Mucosa of gallbladder (tissue), 1 donor: ENCODE data around the gene LHFPL2. TPM values are rescaled to one million over a fixed set of nuclear protein-coding genes. Genes with fewer than 3 reads are reported as not detected.

Experiments
- DNase-seq: peaks from one replicate; pipeline ENCODE4 v3.0.0-alpha.2; 2020; ENCODE audit warnings: low spot score
- total RNA-seq: library from RNA; stranded (reverse); gene quantifications from one replicate; pipeline ENCODE4 v1.2.1, GENCODE V29; 2021
- donor health status: DM: no; HTN: no; CAD: no.

LHFPL2 gene
- total RNA-seq, 1 donor from 2014 or later: 22.5 TPM

DNA sequence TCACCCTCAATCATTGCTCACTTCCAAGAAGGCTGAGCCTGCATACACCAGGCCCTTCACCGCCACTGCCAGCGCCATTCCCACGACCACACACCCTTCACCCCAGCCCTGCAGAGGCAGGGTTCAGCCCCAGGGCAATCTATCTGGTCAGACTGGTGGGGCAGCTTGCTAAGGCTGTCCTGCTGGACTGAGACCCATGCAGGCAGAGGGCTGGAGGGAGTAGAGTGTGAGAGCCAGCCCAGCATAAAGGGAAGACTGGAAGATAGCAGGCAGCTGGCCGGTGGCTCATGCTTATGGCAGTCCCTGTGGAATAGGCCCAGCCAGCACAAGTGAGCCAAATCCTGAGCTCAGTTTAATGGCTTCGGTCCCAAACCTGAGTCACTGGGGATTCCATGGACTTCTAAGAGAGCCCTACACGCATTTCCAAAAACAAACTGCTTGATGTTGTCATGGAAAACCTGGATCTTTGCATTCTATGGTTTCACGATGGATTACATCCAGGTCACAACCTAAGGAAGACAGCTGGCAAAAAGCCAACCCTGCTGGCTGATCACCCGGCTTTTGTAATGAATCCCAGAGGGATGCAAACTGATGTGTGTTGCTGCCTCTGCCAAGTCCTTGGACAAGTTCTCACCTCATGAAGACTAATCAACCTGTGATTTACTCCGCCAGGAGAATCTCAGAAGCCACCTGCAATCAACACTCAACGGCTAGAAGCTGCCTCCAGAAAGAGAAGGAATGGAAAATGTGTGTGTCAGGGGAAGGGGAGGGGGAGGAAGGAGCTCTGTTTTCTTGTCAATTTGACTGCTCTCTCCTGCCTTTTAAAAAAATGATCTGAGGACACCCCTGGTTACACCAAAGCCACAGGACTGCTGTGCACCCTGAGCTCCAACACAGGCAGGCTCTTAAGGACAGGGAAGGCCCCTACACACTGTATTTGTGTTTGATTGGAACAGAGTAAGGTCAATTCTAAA, 143.6 kb downstream of the LHFPL2 start:
- DNase-seq: peak; percentile 79

GRCh38 chr5:78503958-78504653, 144.5 kb downstream of the LHFPL2 start:
- DNase-seq: no peak

- no peak for DNase-seq
Observed at GRCh38 chr5:78501411-78502352, 146.9 kb downstream of the LHFPL2 start.

DNA sequence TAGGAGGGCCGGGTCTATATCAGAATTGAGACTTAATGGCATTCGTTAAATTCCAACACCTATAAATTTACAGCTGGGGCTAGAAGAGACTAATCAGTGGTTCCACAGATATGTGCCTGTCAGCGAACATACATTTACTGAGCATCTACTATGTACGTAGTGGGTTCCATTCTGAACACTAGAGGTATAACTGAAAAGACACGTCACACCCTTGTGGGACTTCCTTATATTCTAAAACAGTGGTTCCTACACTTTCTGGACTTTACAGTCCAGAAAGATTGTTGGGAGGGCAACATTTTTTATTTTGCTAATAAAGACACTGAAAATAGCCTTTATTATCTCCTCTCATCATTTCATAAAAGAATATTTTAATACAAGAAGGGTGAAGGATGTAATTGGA, 147.7 kb downstream of the LHFPL2 start:
- no peak for DNase-seq

GRCh38 chr5:78500028-78500427, 148.5 kb downstream of the LHFPL2 start:
- no peak for DNase-seq

GRCh38 chr5:78499485-78499884, 149.1 kb downstream of the LHFPL2 start:
- DNase-seq: no peak

DNA sequence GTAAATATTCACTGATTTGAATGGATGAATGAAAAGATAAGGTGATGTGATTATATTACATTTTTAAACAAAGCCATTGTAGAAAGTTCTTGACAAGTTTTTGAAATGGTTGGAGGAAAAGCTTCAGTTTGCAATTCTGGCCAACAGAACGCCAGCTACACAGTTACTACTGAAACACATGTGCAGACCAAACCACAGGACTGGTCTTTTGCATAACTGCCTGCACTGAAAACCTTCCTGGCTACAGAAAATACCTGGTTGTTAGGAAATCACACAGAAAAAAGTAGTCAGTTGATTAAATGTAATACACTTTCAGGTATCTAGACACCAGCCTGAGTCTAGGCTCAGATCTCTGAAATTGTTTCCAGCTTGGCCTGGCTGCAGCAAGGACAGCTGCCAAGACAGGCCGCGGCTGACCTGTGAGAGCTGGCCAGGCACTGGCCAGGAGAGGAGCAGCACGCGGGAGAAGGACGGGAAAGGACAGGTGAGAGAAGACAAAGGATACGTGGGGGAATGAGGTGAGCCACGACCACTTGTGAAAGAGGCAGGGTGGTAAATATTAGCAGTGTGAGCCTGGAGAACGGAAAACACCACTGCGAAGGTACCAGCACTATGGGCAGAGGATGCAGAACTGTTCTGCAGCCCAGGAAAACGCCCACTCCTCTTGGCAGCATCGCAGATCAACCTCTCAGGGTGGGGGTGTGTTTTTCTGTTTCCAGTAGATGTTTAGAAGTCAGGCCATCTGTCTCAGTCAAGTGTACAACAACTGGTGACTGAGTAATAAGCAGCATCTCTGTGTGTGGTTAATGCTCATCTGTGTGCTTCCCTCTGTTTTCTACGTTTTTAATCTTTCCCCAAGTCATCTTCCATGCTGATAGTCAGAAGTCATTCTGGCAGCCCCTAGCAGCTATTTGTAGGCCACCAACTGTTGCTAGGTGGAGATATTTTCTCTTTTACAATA, 150.7 kb downstream of the LHFPL2 start:
- DNase-seq: no peak

DNA sequence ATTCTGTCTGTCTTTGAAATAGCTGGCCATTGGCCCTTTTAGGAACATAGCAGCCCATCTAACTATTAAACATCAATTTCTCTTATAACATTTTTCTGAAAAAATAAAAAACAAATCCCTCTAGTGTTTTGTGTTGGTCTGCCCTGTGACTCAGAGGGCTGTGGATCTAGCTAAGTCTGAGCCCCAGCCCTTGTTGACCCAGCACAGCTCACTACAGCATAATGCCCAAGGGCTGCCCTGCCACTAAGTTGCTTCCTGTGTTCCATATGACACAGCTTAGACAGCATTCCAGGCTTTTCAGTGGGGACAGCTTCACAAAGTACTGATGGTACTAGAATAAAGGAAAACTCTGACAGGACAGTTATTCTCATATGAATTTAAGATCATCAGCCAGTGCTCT, 152.2 kb downstream of the LHFPL2 start:
- DNase-seq: no peak

- DNase-seq: no peak
Observed at GRCh38 chr5:78495800-78496199, 152.8 kb downstream of the LHFPL2 start.

GRCh38 chr5:78492650-78493049, 155.9 kb downstream of the LHFPL2 start:
- no peak for DNase-seq

GRCh38 chr5:78492224-78492623, 156.3 kb downstream of the LHFPL2 start:
- no peak for DNase-seq

- no peak for DNase-seq
Observed at GRCh38 chr5:78490709-78491485, 157.7 kb downstream of the LHFPL2 start.

- no peak for DNase-seq
Observed at GRCh38 chr5:78487846-78488245, 160.7 kb downstream of the LHFPL2 start.

GRCh38 chr5:78486218-78486617, 162.4 kb downstream of the LHFPL2 start:
- DNase-seq: no peak

- no peak for DNase-seq
Observed at GRCh38 chr5:78483809-78484521, 164.6 kb downstream of the LHFPL2 start.

DNA sequence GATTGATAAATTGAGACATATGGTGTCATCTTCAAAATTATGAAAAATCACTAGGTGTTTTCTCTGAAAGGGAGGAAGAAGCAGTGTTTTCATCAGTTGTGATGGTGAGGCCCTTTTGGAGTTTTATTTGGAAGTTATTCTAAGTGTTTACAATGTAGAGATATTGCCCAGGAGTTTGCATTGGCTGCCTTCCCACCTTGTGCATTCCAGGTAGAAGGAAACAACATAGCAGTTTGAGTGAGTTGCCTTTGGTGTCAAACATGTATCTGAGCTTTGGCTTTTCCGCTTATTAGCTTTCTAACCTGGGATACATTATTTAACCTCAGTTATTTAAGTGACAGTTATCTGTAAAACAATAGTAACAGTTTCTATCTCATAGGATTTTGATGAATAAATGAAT, 165.6 kb downstream of the LHFPL2 start:
- no peak for DNase-seq

DNA sequence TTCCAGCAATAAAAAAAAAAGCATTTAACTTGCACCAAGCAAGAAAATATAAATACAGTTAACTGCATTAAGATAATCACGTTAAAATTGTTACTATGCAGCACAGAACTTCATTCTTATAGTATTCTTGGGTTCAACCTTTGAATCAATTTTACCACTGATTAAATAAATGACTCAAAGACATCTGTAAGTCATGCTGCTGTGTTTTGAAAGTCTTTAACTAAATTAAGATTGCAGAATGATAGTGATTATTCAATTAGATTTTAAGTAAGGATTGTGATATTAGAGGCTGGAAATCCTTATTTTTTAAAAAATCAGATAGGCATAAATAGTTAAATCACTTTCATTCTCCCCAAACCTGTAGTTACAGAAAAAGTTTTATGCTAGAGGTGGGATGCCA, 171.8 kb downstream of the LHFPL2 start:
- DNase-seq: no peak

DNA sequence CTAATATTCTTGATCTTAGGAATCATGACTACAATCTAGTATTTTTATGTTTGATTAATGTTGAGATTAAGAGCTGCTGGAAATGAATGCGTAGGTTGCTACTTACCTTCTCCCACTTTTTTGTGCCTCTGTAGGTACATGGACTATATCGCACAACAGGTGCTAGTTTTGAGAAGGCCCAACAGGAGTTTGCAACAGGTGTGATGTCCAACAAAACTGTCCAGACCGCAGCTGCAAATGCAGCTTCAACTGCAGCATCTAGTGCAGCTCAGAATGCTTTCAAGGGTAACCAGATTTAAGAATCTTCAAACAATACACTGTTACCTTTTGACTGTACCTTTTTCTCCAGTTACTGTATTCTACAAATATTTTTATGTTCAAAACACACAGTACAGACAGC, 173.2 kb downstream of the LHFPL2 start:
- DNase-seq: no peak

GRCh38 chr5:78473751-78474150, 174.8 kb downstream of the LHFPL2 start:
- DNase-seq: no peak
